GM18861 (cell line): ENCODE measurements around the gene PLAAT2.
"Not testable (repeated sequence)": the region's sequence is repeated elsewhere in the genome, so short reads cannot be mapped to it uniquely, and the experiment has no call there.

Experiments used
- ATAC-seq: cut with Tn5 transposase; IDR thresholded peaks from one replicate; pipeline ENCODE4 v1.9.1; 2021; ENCODE audit not compliant: unreplicated experiment

PLAAT2 gene

DNA sequence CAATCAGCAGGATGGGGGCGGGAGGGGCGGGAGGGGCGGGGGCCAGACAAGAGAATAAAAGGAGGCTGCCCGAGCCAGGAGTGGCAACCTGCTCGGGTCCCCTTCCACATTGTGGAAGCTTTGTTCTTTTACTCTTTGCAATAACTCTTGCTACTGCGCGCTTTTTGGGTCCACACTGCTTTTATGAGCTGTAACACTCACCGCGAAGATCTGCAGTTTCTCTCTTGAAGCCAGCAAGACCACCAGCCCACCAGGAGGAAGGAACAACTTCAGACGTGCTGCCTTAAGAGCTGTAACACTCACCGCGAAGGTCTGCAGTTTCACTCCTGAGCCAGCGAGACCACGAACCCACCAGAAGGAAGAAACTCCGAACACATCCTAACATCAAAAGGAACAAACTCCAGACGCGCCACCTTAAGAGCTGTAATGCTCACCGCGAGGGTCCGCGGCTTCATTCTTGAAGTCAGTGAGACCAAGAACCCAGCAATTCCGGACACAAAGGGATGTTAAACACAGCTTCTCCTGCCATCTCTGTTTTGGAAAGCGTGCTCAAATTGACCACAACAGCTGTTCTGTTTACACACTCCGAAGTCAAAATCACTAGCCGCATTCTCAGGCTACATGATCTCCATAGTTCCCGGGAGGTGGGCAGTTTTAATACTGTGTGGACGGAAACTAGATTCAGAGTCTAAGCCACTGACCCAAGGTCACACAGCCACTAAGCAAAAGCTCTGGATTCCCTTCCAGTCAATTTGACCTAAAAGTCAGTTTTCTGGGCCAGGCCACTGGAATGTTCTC is 11.9 kb downstream of the PLAAT2 start:
- no peak for ATAC-seq

DNA sequence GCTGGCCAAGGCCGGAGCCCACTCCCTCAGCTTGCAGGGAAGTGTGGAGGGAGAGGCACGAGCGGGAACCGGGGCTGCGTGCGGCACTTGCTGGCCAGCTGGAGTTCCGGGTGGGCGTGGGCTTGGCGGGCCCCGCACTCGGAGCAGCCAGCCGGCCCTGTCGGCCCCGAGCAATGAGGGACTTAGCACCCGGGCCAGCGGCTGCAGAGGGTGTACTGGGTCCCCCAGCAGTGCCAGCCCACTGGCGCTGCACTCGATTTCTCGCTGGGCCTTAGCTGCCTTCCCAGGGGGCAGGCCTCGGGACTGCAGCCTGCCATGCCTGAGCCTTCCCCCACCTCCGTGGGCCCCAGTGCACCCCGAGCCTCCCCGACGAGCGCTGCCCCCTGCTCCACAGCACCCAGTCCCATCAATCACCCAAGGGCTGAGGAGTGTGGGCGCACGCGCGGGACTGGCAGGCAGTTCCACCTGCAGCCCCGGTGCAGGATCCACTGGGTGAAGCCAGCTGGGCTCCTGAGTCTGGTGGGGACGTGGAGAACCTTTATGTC is 13.0 kb downstream of the PLAAT2 start:
- ATAC-seq = not testable (repeated sequence)

DNA sequence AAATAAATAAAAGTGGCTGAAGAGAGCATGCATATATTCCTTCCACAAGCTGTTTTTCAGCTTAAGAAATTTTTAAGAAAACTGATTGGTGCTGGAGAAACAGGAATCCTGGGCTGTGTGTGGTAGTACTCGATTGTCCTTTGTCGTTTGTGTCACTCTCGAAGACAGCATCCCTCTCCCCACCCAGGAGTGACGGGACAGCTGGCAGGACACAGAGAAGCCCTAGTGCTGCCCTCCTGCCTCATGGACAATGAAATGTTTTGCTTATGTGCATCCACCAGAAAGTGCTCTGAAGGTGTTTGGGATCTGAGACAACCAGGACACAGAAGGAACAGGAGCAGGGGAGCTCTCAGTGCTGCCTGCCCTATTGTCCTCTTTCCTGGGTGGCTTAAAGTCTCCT is 13.8 kb downstream of the PLAAT2 start:
- no peak for ATAC-seq

DNA sequence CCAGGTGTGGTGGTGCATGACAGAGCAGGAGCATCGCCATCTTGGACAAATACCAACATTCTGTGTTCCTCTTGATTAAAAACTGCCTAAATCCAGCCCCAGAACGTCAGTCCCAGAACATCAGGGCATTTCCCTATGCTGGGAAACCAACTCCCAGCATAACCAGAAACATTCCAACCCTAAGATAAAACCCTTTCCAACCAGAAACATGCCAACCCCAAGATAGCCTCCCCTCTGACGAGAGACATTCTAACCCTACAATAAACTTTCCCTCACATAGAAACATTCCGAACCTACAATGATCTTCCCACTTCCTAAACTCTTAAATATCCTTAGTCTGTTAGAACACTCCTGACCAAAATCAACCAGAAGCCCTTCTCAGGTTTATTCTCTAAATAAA is 15.0 kb downstream of the PLAAT2 start:
- ATAC-seq = no peak

DNA sequence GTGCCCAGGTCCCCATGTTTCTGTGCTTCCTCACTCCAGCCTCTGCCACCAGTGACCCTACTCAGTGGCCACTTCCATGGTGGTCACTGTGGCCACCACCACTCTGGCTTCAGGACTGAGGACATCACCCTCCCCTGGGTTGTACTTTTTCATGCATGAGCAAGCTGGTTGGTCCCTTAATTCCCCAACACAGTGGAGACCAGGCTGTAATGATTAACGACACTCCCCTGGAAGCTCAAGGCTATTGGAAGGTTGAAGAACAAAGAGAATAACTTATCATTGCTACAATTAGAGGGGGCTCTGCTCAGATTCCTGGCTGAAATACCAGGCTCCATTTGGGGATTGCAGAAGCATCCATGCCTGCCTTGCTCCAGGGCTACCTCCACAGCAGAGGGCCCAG is 16.1 kb downstream of the PLAAT2 start:
- ATAC-seq = no peak

DNA sequence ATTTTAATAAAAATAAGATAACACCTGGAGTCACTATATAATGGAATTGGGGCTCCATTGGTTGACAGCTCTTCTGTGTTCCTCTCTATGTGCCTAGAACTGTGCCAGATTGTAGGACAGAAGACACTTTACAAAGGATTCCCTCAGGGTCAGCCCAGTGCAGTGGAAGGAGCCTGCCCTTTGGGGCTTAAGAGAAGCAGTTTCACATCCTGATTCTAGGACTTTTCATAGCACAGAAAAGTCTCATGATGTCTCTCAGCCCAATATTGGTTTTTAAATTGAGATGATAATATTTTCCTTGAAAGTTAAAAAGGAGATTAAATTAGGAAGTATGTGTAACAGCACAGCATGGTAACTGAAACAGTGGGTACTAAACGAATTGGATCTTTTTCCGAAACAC is 19.5 kb downstream of the PLAAT2 start:
- ATAC-seq = no peak

DNA sequence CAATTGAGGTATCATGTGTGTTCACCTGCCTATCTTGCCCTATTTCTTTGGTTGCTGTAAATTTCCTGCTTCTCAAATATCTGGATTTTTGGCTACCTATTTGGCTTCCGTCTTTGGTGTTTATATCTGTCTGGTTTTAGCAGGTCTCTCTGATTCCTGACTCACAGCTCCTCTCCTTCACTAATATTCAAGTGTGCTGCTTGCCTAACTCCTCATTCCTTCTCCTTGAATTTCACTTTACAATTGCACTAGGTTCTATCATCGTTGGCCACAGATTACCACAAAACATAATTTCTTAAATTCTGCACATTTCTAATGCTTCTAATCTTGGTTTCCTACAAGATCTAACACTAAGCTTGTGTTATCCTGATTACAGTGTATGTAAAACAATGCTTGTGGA is 20.7 kb downstream of the PLAAT2 start:
- not testable (repeated sequence) for ATAC-seq

DNA sequence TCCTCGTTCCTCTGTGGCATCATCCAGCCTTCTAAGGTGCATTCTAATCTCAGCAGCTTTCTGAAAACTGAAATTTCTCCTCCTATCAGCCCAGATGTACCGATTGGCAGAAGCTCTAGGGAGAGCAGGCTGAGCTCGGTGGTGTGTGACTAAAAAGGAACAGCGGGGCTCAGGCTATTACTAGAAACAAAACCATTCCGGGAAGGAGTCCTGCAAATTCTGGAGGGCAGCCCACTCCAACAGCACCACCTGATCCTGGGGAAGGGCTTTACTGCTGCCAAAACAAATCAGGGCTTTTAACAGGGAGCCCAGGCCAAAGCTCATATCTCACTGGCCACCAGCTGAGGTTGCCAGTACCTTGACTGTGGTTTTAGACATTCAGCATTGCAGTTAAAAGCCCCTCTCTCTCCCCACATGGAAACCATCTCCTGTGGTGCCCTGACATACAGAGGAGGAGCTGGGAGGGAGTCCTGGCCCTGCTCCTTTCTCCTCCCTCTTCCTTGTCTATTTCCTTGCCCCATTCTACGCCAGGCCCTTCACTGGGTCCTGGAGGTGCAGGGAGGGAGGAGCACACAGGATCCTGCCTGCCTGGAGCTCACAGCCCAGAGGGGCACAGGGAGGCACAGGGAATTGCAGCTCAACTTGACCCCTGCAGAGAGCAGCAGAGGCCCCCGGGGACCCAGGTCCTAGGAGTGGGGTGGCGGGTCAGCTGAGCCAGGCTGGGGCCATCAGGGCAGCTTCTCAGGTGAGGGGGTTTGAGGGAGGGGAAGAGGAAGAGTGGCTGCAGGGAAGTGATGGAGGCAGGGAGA is 25.7 kb downstream of the PLAAT2 start:
- no peak for ATAC-seq

DNA sequence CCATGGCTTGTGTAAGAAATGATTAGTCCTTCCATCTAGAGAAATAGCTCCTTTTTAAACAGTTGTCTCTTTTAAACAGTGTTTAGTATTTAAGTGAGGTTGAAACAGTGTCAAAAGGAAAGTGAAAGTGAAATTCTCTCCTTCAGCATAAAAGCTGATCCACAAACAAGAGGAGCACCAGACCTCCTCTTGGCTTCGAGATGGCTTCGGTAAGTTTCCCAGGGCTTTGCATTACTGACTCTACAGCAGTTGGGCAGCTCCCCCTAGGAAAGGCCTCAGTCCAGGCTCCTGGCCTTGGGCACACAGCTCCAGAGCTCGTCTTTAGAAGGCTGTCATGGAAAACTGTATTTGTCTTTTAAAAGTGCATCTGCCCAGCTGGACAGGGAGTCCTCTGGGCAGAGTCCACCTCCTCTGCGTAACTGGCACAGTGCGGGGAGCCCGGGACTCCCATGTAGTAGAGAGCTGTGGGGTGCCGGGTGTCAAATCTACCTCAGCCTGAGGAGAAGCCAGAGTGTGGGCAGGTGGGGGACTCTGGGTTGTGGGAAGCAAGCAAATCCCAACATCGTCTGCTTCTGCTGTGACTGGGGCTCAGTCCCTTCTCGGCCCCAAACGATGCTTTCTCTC is 26.4 kb downstream of the PLAAT2 start, which contains the start of gene PLAAT4:
Gene PLAAT4, plus strand, starts transcription at position 140 of the 624 bp plus-strand sequence. Its CDS starts 61 bp downstream, at position 201.
- no peak for ATAC-seq

DNA sequence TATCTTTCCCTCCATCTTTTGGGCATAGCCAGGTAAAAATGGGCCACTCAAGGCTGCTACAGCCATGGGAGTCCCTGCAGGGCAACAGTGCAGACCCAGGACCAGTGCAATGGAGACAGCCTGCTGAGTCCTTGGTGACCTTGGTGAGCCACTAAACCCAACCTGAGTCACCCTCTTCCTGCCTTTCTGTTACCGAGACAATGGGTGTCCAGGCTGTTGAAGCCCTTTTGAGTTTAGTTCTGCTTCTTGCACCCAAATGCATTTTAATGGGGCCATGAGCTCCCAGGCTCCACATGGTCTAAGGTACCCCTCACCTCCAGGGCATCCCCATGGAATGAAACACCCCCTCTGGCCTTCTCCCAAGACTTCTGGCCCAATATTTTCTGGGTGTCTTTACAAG is 27.4 kb downstream of the PLAAT2 start:
- ATAC-seq = no peak

DNA sequence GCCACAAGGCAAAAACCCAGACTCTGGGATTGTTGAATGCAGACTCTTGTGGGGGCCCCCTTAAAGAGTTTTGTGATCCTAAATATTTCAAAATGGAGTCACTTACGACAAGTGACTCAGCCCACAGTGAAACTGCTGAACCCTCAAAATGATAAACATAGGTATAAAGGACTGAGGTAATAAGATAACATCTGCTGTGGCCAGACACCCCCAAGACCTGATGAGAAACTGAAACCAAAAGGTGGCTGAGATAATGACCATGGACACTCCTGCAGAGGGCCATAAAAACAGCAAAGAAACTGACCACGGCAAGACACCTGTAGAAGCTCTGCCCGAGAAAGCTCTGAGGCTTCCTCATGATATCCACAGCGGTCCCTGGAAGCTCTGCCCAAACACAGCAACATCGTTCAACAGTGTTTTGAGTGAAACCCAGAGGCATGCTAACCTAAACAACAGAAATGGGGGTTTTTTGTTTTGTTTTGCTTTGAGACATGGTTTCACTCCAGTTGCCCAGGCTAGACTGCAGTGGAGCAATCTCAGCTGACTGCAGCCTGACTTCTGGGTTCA is 28.2 kb downstream of the PLAAT2 start:
- ATAC-seq = no peak

DNA sequence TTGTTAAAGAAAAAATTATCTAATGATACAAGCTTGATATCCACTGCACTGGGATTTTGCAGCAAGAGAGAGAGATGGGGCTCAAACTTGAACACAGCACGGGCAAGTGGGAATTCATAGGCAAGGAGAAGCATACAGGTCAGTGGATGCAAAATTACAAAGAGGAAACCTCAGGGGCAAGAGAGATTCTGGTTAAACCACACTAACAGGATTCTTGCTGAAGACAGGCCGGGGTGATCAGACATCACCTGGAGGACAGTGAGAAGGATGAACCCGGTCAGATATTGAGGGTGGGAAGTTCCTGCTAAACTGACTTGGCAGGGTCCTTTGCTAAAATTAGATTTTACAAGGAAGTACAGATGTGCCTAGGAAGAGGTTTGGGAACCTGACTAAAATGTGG is 29.1 kb downstream of the PLAAT2 start:
- ATAC-seq = no peak

DNA sequence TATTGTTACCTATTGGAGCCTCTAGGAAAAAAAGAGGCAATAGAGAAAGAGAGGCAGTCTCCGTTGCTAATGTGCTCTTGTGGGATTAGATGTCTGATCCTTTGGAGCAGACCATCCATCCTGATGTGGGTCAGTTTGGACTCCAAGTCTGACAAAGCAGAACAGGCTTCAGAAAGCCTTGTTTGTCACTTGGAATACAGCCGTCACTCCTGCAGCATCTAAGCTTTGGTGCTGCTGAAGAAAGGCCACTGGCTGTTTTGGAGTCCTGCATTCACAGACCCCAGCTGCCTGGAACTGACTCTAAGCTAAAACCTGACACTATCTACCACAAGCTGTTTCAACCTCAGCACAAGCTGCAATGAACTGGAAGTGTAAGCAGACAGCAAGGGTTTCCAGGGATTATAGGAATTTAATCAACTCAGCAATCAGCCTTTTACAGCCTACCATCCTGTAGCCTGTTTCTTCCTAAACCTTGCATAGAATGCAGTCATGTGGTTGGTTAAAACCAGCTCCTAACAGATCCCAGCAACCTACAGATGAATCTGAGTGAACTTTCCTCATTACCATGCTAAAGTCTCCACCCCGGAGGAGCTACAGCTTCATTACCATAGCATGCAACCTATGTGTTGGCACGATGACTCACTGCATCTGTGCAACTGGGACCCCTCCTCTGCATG is 30.2 kb downstream of the PLAAT2 start:
- ATAC-seq = no peak

DNA sequence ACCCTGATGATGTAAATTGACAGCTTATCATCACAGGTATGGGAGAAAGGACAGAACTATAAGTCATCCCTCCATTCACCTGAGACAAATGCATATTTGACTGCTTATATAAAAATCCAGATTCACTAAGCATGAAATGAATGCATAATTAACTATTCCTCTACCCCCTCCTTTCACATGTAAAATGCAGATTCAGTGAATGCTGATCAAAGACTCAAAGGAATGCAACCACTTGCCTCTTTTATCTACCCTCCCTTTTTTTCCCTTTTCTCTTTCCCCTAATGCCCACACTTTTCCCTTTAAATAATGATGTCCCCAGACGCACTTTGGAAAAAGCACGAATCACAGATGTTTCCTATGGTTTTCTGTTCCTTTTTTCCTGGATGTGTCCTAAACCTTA is 31.1 kb downstream of the PLAAT2 start:
- ATAC-seq = no peak

DNA sequence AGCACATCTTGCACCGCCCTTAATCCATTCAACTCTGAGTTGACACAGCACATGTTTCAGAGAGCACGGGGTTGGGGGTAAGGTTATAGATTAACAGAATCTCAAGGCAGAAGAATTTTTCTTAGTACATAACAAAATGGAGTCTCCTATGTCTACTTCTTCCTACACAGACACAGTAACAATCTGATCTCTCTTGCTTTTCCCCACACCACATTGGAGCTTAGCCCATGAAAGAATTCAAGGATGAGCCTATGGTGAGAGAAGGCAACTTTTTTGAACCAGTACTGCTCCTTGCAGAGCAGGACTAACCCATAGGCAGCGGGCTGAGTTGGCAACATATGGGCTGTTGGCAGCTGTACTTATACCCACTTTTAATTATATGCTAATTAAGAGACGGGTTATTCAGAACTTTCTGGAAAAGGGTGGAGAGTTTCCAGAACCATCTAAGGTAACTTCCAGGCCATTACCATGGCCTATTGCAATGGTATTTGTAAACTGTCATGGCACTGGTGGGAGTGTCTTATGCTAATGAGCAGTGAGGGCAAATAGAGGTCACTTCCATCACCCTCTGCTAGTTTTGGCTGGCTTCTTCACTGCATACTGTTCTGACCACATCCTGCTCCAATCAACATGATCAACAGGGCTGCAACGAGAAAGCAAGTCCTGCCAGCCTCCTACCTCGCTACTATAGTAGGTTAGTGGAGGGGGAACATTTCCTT is 31.9 kb downstream of the PLAAT2 start:
- ATAC-seq = peak; percentile 90

DNA sequence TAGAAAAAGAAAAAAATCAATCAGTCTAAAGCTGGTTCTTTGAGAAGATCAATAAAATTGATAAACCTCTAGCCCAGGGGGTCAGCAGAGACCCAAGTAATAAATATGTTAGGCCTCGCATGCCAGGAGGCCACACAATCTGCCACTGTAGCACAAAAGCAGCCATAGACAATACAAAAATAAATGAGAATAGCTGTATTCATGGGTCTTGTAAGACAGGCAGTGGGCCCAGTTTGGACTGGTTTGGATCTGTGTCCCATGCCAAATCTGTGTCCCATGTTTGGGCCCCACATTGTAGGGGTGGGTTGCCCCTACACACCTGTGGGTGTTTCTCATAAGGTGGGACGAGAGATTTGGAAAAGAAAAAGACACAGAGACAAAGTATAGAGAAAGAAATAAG is 33.2 kb downstream of the PLAAT2 start:
- no peak for ATAC-seq

DNA sequence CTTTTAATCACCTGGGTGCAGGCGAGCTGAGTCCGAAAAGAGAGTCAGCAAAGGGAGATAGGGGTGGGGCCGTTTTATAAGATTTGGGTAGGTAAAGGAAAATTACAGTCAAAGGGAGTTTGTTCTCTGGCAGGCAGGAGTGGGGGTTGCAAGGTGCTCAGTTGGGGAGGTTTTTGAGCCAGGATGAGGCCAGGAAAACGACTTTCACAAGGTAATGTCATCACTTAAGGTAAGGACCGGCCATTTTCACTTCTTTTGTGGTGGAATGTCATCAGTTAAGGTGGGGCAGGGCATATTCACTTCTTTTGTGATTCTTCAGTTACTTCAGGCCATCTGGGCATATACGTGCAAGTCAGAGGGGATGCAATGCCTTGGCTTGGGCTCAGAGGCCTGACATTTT is 33.8 kb downstream of the PLAAT2 start:
- not testable (repeated sequence) for ATAC-seq

DNA sequence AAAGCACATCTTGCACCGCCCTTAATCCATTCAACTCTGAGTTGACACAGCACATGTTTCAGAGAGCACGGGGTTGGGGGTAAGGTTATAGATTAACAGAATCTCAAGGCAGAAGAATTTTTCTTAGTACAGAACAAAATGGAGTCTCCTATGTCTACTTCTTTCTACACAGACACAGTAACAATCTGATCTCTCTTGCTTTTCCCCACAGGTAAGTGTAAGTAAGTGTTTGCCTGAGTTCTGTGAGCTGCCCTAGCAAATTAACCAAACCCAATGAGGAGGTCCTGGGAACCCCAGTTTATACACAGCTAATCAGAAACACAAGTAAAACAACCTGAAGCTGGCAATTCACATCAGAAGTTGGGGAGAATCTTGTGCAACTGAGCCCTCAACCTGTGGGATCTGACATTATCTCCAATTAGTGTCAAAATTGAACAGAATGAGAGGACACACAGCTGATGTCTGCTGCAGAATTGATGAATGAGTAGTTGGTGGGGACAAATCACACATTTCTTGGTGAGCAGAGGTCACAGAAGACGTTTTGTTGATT is 34.4 kb downstream of the PLAAT2 start:
- not testable (repeated sequence) for ATAC-seq

DNA sequence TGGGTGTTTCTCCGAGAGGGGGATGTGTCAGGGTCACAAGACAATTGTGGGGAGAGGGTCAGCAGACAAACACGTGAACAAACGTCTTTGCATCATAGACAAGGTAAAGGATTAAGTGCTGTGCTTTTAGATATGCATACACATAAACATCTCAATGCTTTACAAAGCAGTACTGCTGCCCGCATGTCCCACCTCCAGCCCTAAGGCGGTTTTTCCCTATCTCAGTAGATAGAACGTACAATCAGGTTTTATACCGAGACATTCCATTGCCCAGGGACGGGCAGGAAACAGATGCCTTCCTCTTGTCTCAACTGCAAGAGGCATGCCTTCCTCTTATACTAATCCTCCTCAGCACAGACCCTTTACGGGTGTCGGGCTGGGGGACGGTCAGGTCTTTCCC is 35.0 kb downstream of the PLAAT2 start:
- not testable (repeated sequence) for ATAC-seq

DNA sequence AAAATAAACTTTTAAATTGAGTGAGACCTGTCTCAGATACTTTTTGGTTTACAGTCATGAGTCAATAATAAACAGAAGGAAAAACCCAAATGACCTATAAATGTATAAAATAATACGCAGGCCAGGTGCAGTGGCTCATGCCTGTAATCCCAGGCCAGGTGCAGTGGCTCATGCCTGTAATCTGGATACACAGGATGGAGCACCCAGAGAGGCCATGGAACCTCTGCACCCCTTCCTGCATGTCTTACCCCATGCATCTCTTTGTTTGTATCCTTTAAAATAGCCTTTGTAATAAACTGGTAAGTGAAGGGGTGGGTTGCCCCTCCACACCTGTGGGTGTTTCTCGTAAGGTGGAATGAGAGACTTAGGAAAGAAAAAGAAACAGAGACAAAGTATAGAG is 35.5 kb downstream of the PLAAT2 start:
- no peak for ATAC-seq
